ENCODE data around the gene RBL1. TPM values are rescaled to one million over a fixed set of nuclear protein-coding genes. Genes with fewer than 3 reads are reported as not detected.

RBL1 gene
- total RNA-seq (2021) (14.6 and 23.0 TPM in 2 replicates), Bru-seq, nascent RNA (percentile 82 among the genes with signal in this experiment), BruChase-seq, experiment 1, labeled RNA remaining after a 2-hour chase (percentile 64 among the genes with signal in this experiment), BruChase-seq, experiment 2, labeled RNA remaining after a 6-hour chase (percentile 73 among the genes with signal in this experiment)
- long read RNA-seq, full-length matches to known transcripts = 6 of 13 reads
- long read RNA-seq, partial matches to known transcripts = 2 of 13 reads
- long read RNA-seq, other reads (novel, unspliced or antisense) = 5 of 13 reads

GRCh38 chr20:37095599-37096414, at the start of gene RBL1:
Gene RBL1 (minus strand): TSS chr20:37095997. CDS start chr20:37095928, 69 bp downstream.
- peak; percentile 60 to 81 for DNase-seq
- H3K36me3 ChIP-seq (ENCODE audit: low read depth) = no peaks in the 10 kb centered on the region
- ChIA-PET POLR2A (ENCODE audit: unreplicated experiment) (interaction anchor here (0.5 to 1.0 kb wide), 4 partner anchors 83 to 1831 kb away, joined by 3 to 6 read pairs (median 4); partner anchors contain the start of genes FAM83D, MROH8 and RPN2), CTCF (no interaction called here)
- BruUV-seq (replicated peaks) = no TSS peak
- no peak within 1 kb of the TSS for H3K27ac ChIP-seq
- H3K9me2 ChIP-seq (ENCODE audit: insufficient read depth) = no peaks in the 10 kb centered on the region
- no peaks in the 10 kb centered on the region for H3F3A ChIP-seq (ENCODE audit: insufficient read depth, low read depth)
- intact Hi-C loops (cut with micrococcal nuclease; ENCODE audit: unreplicated experiment) = loop anchor here (1.0 kb wide), 1 partner anchor 82 kb away; no protein-coding TSS in a partner anchor
- H2AFZ ChIP-seq = peak within 1 kb of the TSS; percentile 94
- peaks cover 21% of the 10 kb centered on the region for H3K79me2 ChIP-seq (ENCODE audit: low read depth)
- peak within 1 kb of the TSS; percentile 93 for H3K4me2 ChIP-seq
- H4K20me1 ChIP-seq (ENCODE audit: insufficient read depth) = no peaks in the 10 kb centered on the region
- peaks cover 14% of the 10 kb centered on the region for H3K4me1 ChIP-seq (replicated peaks; ENCODE audit: insufficient read depth)
- no peak for TF ChIP-seq EZH2 (IDR thresholded peaks at IDR 0.05; ENCODE audit: low read depth)
- TF ChIP-seq CTCF (conservative IDR thresholded peaks at IDR 0.05) = no peak; the same call in 1 of the 2 replicates
- no peaks in the 10 kb centered on the region for H3K9me3 ChIP-seq (ENCODE audit: insufficient read depth, low read depth)
- no peaks in the 10 kb centered on the region for H3K27me3 ChIP-seq (ENCODE audit: insufficient read depth, low read depth)
- peak within 1 kb of the TSS; percentile 99 for H3K4me3 ChIP-seq

- H3K4me3 ChIP-seq = no peak overlapping the region
- TF ChIP-seq CTCF (conservative IDR thresholded peaks at IDR 0.05) = no peak
- no peak for TF ChIP-seq EZH2 (IDR thresholded peaks at IDR 0.05; ENCODE audit: low read depth)
- intact Hi-C loops (cut with micrococcal nuclease; ENCODE audit: unreplicated experiment) = no loop called here
- H4K20me1 ChIP-seq (ENCODE audit: insufficient read depth) = no peaks in the 10 kb centered on the region
- no peaks in the 10 kb centered on the region for H3K36me3 ChIP-seq (ENCODE audit: low read depth)
- no peaks in the 10 kb centered on the region for H3K27me3 ChIP-seq (ENCODE audit: insufficient read depth, low read depth)
- no peaks in the 10 kb centered on the region for H3K9me3 ChIP-seq (ENCODE audit: insufficient read depth, low read depth)
- CTCF ChIA-PET = interaction anchor here (0.5 kb wide), 1 partner anchor 184 kb away, joined by 6 read pairs; no protein-coding TSS in a partner anchor
- no peak overlapping the region for H2AFZ ChIP-seq
- DNase-seq = no peak
- no peak overlapping the region for H3K4me2 ChIP-seq
- POLR2A ChIA-PET (ENCODE audit: unreplicated experiment) = no interaction called here
- no TSS peak for BruUV-seq (replicated peaks)
- no peak overlapping the region for H3K27ac ChIP-seq
- H3F3A ChIP-seq (ENCODE audit: insufficient read depth, low read depth) = no peaks in the 10 kb centered on the region
- no peaks in the 10 kb centered on the region for H3K79me2 ChIP-seq (ENCODE audit: low read depth)
- H3K4me1 ChIP-seq (replicated peaks; ENCODE audit: insufficient read depth) = no peaks in the 10 kb centered on the region
- no peaks in the 10 kb centered on the region for H3K9me2 ChIP-seq (ENCODE audit: insufficient read depth)
Measured at GRCh38 chr20:37144856-37145404, 49.1 kb upstream of the RBL1 start.

GRCh38 chr20:37142708-37143107, 46.9 kb upstream of the RBL1 start:
- no peaks in the 10 kb centered on the region for H3K36me3 ChIP-seq (ENCODE audit: low read depth)
- H3F3A ChIP-seq (ENCODE audit: insufficient read depth, low read depth) = no peaks in the 10 kb centered on the region
- H3K4me2 ChIP-seq = no peak overlapping the region
- no TSS peak for BruUV-seq (replicated peaks)
- no peak for TF ChIP-seq CTCF (conservative IDR thresholded peaks at IDR 0.05)
- TF ChIP-seq EZH2 (IDR thresholded peaks at IDR 0.05; ENCODE audit: low read depth) = no peak
- H4K20me1 ChIP-seq (ENCODE audit: insufficient read depth) = no peaks in the 10 kb centered on the region
- no peaks in the 10 kb centered on the region for H3K27me3 ChIP-seq (ENCODE audit: insufficient read depth, low read depth)
- no peaks in the 10 kb centered on the region for H3K79me2 ChIP-seq (ENCODE audit: low read depth)
- POLR2A ChIA-PET (ENCODE audit: unreplicated experiment) = no interaction called here
- no peak overlapping the region for H2AFZ ChIP-seq
- H3K4me3 ChIP-seq = no peak overlapping the region
- H3K9me3 ChIP-seq (ENCODE audit: insufficient read depth, low read depth) = no peaks in the 10 kb centered on the region
- no peak overlapping the region for H3K27ac ChIP-seq
- H3K9me2 ChIP-seq (ENCODE audit: insufficient read depth) = no peaks in the 10 kb centered on the region
- CTCF ChIA-PET = no interaction called here
- no peaks in the 10 kb centered on the region for H3K4me1 ChIP-seq (replicated peaks; ENCODE audit: insufficient read depth)
- DNase-seq = peak in 1 of 2 experiments; percentile 40
- intact Hi-C loops (cut with micrococcal nuclease; ENCODE audit: unreplicated experiment) = no loop called here

Data from PC-9 (cell line).